ENCODE measurements around the gene SIM1.

The SIM1 gene

DNA sequence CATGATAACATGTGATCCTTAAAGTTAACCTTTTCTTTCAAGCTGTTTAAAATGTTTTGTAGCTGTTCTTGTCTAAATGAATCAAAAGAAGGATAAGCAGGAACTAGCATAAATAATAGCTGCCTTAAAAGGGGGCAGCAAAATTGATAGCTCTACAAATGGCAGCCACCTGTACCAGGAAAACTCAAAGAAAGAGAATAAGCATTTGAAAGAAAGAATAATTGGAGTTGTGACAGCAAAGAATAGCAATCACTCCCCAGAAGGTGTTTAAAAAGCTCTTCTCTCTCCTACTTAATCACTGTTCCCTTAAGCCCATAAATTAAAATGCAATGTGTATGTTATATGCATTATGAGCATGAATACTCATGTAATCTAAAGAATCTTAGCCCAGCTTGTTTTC lies 114.6 kb downstream of the SIM1 start:
- no peak for DNase-seq (ENCODE audit: low read depth)

DNA sequence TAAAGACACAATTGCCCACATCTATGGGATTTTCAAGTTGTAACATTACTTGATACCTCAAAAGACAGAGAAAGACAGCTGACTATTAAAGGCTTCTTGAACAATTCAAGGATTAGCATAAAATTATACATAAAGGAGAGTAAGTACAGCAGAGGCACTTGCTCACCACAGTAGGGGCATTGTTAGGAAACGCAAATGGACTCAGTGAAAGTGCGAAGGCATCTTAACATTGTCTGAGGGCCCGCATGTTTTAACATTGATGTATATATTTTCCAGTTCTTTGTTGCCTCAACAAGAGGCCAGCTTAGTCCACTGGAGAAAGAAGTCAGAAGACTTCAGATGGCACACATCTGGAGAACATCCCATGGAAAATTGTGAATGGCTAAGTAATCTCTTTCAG lies 115.4 kb downstream of the SIM1 start:
- DNase-seq (ENCODE audit: low read depth): no peak

DNA sequence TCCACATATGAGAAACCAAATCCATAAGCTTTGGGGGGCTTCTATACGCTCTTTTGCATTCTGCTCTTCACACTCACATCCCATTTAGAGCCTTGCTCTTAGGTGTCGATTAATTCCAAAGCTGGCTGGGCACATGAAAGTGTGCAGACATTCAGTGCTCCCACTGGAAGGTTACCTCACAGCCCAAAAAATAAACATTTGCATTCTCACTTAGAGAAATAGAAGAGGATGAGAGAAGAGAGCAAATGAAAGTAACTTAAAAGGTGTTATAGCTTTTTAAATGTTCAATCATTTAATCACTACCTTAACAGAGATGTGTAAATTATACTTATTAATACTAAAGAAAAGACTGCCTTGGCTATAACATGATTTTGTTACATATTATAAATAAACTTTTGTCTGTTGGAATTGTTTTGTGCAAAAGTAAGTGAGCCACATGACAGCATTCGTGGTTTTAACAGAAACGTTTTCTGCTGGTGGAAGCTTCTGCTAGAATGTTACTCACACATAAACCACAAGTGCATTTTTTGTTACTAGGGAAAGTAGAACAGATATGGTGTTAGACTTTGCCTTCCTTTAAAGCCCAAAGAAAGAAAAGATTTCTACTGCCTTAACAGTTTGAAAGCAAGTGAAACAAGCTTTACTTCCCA lies 116.7 kb downstream of the SIM1 start:
- peak; percentile 72 for DNase-seq (ENCODE audit: low read depth)

DNA sequence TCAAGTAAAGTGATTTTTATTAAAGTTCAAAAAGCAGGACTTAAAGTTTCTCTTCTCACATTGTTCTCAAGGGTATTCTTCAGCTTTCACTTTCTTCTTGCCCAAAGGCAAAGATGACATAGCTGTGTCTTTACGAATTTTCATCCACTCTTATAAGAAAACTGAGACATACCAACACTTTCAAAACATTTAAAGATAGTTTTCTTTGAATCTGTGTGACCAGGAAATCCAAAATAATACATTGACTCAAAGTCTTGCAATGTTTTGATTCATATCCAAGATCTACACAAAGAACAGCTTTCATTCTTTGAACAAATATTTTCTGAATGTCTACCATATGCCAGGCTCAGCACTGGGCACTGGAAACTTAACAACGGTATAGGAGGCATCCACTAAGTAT lies 117.9 kb downstream of the SIM1 start:
- no peak for DNase-seq (ENCODE audit: low read depth)

DNA sequence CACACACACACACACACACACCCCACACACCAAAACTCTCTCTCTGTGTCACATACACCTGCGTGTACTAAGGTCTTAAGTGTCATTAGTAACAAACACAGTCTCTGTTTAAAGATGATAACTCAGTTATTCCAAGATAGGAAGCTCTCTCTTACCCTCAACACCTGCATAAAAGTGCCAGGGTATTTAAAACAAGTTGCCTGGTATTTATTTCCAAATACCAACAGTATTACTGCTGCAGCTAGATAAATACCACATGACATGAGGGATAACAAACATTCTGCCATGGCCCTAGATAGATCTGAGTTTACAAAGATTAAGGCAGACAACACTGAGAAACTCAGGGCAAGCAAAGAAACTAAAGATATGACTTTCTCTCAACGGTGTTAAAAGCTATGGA lies 118.5 kb downstream of the SIM1 start:
- DNase-seq (ENCODE audit: low read depth): no peak

DNA sequence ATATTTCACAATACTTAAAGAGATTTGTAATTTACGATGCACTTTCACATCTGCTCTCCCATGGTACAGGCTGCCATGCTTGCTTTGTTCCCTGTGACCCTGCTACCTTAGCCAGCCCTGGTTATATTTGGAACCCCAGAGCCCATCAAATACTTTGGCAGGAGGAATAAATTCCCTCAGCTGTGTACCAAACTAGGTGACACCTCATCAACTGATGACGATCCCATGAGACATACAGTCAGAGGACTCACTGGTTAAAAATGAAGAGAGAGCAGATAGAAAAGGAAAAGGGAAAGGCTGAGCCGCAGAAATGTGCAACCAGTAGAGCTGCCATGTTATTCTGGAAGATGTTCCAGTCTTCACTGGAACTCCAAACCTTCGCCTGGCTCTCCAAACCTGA lies 120.0 kb downstream of the SIM1 start:
- DNase-seq (ENCODE audit: low read depth): no peak

DNA sequence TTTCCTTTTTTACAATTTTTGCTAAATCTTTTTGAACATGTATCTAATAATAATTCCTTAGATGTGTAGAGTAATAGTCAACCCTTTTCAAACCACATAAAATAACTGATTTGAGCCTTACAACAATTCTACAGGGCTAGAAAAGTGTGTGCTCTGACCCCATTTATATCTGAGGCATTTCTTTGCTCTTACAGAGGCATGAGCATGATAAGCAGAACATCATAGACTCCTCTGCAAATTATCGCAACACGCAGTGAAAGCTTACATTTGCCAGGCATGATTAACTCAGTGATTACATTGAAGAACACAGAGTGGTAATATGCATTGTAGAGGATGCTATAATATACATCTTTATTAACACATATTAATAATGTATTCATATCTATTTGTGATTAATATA lies 120.4 kb downstream of the SIM1 start:
- no peak for DNase-seq (ENCODE audit: low read depth)

DNA sequence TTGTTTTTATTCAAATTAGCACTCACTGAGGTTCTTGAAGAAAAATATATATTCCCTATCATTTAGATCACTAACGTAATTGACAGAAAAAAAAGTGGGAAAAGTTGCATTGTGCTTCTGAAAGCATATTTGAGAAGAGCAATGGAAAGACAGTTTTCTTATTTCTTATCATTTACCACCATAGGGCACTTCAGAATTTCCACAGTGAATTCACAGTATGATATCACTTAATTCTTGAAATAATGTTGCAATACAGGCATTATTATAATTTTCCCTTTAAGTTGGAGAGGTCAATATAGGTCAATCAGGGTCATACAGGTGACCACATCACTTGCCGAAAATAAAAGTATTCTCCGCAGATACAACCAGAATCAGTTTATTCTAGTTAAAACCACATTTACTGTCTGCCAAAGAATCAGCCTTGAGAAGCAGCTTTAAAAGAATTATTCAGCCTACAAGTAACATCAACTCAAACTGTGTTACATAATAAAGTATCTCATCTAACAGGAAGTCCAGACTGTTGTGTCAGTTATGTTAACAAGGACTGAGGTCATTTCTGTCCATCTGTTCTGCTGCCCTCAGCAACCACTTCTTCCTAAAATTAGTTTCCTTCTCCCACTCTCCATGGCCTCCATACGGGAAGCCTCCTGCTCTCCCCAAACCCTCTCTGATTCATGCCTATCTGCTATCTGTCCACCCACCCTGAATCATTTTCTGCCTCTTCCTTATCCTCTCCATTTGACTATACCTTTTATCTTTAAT lies 121.2 kb downstream of the SIM1 start:
- no peak for DNase-seq (ENCODE audit: low read depth)

DNA sequence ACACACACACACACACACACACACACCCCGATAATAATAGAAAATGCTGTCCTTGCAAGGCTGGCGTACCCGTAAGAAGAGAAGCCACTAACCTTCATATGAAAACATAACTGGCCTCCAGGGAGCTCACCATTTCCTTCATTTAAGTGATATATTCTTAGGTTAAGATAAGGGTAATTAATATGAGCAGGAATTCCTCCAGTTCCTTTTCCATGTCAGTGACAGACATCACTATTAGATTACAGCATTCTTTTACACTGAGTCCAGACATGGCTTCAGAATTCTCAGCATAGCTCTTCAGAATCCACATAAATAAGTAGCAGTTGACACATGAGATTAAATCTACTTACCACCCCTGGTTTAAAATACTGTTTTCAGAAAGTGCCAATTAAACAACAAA lies 121.9 kb downstream of the SIM1 start:
- DNase-seq (ENCODE audit: low read depth): peak; percentile 67

DNA sequence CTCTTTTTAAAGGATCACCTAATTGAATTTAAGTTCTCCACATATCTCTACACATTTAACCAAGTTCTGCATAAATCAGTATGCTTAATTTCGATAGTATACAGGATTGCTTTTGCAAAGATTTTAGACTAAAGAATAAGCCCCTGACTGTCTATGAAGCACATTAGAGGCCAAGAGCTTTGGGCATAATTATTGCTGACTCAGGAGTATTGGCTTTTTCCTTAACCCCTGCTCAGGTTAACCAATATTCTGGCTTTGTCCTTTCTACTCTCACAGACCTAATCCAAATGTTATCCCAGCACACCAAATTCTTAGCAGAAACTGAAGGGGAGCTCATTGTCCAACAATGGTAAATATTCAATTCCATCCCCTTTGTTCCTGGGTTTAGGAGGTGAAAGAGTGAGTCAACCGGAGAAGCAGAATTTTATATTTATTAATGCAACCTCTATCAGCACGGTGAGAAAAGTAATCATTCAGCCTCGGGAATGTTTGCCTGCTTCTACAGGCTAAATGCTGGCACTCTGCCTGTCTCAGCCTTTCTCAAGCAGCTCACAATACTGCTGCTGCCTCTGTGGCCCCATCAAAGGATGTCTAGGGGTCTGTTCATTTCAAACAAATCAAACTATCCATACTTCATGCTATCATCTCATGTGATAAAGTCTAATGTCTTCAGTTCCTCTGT lies 125.0 kb downstream of the SIM1 start:
- no peak for DNase-seq (ENCODE audit: low read depth)

DNA sequence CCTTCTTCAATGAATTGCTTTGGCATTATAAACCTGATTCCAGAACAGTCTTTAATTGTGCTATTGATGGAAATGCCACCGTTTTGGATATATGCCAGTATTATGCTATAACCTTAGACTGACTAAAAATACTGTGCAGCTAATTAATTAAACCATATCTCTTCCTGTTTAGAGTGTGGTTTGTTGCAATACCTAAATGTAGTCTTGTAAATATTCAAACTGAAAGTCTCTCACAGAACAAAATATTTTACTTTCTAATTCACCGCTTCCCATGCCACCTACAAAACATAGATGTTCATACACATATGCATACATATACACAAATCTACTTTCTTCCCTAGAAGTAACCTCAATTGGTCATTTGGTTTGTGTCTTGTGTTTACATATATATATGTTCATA lies 126.6 kb downstream of the SIM1 start:
- DNase-seq (ENCODE audit: low read depth): no peak

DNA sequence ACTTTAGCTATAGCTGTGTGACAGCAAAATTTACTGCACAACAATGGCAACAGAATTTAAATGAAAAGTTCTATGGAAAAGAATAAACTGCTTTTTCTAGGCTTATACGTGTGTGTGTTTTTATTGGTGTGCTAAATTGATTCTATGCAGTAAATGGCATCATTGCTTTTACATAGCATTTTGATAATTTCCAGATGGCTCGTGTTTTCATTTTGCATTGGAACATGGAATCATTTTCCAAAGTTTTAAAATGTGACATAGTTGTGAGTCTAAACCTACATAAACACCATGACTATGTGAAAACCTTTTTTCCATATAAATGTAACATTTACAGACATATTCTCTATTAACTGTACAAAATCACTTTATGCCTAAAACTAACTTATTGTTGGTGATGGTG lies 127.8 kb downstream of the SIM1 start:
- DNase-seq (ENCODE audit: low read depth): no peak

DNA sequence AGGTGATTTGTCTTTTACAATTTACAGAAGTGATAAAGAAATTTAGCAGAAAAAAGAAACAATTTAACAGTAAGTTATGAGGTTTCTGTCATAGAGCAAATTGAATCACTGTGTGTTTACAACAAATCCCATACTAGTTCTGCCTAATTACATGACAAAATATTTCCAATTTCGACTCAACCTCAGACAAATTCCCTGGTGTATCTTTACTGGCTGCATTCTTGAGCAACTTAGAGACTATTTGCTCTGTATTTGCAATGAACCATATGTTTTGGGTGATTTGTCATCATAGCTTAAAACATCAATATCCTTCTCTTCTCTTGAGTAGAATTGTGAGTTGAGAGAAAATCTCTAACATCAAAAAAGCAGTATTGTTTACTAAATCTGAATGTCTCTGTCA lies 128.7 kb downstream of the SIM1 start:
- DNase-seq (ENCODE audit: low read depth): no peak

Measured in non-pigmented ciliary epithelial cell (primary cell).